ENCODE measurements around the gene EXOC3L1.

GRCh38 chr16:67200491-67200890, 10.6 kb upstream of the EXOC3L1 start:
- no peak for TF ChIP-seq CTCF (IDR thresholded peaks at IDR 0.05)
- no peak for TF ChIP-seq POLR2A (IDR thresholded peaks at IDR 0.05)
